WTC11 (cell line): Measurements from ENCODE around the gene NDUFS6. TPM values are rescaled to one million over a fixed set of nuclear protein-coding genes. Genes with fewer than 3 reads are reported as not detected.

Experiments used
- ATAC-seq: fragments of 200-7000 bp; cut with Tn5 transposase; 2 replicates; pipeline ENCODE4 v1.10.0; 2021; ENCODE audit warnings: mild to moderate bottlenecking, moderate library complexity
- CTCF ChIA-PET: fragments of 300-600 bp; sonication (Branson Sonifier 250); formaldehyde crosslinking; loops from one replicate; lab custom pipeline; 2021; ENCODE audit warnings: antibody characterized with exemption; lab: Charles Lee
- POLR2A ChIA-PET: fragments of 350-600 bp; sonication (Branson Sonifier 250); formaldehyde crosslinking; loops from one replicate; lab custom pipeline; 2021; ENCODE audit warnings: antibody characterized with exemption; lab: Charles Lee
- DNase-seq: peaks from one replicate; pipeline ENCODE4 v3.0.0; 2021; ENCODE audit warnings: low spot score
- H3K27ac Mint-ChIP-seq: 2 replicates; pipeline ENCODE4 v1.8.0; 2021; ENCODE audit warnings: mixed read lengths
- H3K27me3 Mint-ChIP-seq: 2 replicates; pipeline ENCODE4 v1.8.0; 2021; ENCODE audit warnings: low read depth, mild to moderate bottlenecking, moderate library complexity, mixed read lengths
- H3K36me3 Mint-ChIP-seq: 2 replicates; pipeline ENCODE4 v1.8.0; 2021; ENCODE audit warnings: mixed read lengths
- H3K4me1 Mint-ChIP-seq: 2 replicates; pipeline ENCODE4 v1.8.0; 2022; ENCODE audit warnings: mixed read lengths
- H3K4me3 Mint-ChIP-seq: 2 replicates; pipeline ENCODE4 v1.8.0; 2021; ENCODE audit warnings: mild to moderate bottlenecking, moderate library complexity, mixed read lengths
- H3K9me3 Mint-ChIP-seq: 2 replicates; pipeline ENCODE4 v1.8.0; 2021; ENCODE audit warnings: mixed read lengths
- ATF1 ChIP-seq: sonication (generic); formaldehyde crosslinking; IDR thresholded peaks from 2 replicates; pipeline ENCODE4 v1.8.1; 2023; ENCODE audit warnings: mild to moderate bottlenecking, moderate library complexity, missing genetic modification reagents
- ELF4 ChIP-seq: sonication (generic); formaldehyde crosslinking; IDR thresholded peaks from 2 replicates; pipeline ENCODE4 v1.8.1; 2022; ENCODE audit warnings: low read depth, mild to moderate bottlenecking, moderate library complexity, missing genetic modification reagents
- EMX1 ChIP-seq: fragments of 250-450 bp; sonication (Bioruptor Pico); IDR thresholded peaks from 2 replicates; pipeline ENCODE4 v1.8.0; 2021; ENCODE audit warnings: mild to moderate bottlenecking
- FOXP1 ChIP-seq: sonication (generic); formaldehyde crosslinking; IDR thresholded peaks from 2 replicates; pipeline ENCODE4 v1.8.0; 2022; ENCODE audit warnings: missing genetic modification reagents, mild to moderate bottlenecking, moderate library complexity, borderline replicate concordance
- MYBL2 ChIP-seq: sonication (generic); formaldehyde crosslinking; IDR thresholded peaks from 2 replicates; pipeline ENCODE4 v1.8.1; 2023; ENCODE audit warnings: mild to moderate bottlenecking, moderate library complexity, missing genetic modification reagents
- NFYB ChIP-seq: sonication (generic); formaldehyde crosslinking; conservative IDR thresholded peaks from 2 replicates; pipeline ENCODE4 v1.8.0; 2022; ENCODE audit warnings: low read depth, missing genetic modification reagents
- NR3C1 ChIP-seq: sonication (generic); formaldehyde crosslinking; conservative IDR thresholded peaks from 2 replicates; pipeline ENCODE4 v1.8.1; 2023; ENCODE audit warnings: low read depth, mild to moderate bottlenecking, missing genetic modification reagents
- PRRX2 ChIP-seq: fragments of 250-450 bp; sonication (Bioruptor Pico); IDR thresholded peaks from 2 replicates; pipeline ENCODE4 v1.8.0; 2021; ENCODE audit warnings: mild to moderate bottlenecking
- ZBTB21 ChIP-seq: sonication (generic); formaldehyde crosslinking; IDR thresholded peaks from 2 replicates; pipeline ENCODE4 v1.8.1; 2023; ENCODE audit warnings: mild to moderate bottlenecking, missing genetic modification reagents, borderline replicate concordance
- ZNF263 ChIP-seq: sonication (generic); formaldehyde crosslinking; IDR thresholded peaks from 2 replicates; pipeline ENCODE4 v1.8.1; 2022; ENCODE audit warnings: low read depth, mild to moderate bottlenecking, moderate library complexity, missing genetic modification reagents
- ZNF396 ChIP-seq: fragments of 250-450 bp; sonication (Bioruptor Pico); IDR thresholded peaks from 2 replicates; pipeline ENCODE4 v1.8.0; 2021; ENCODE audit warnings: mild to moderate bottlenecking, moderate library complexity, borderline replicate concordance
- ZNF671 ChIP-seq: fragments of 250-450 bp; sonication (Bioruptor Pico); IDR thresholded peaks from 2 replicates; pipeline ENCODE4 v1.8.0; 2021; ENCODE audit warnings: mild to moderate bottlenecking
- total RNA-seq: library from RNA; stranded (reverse); gene quantifications from 3 replicates; pipeline ENCODE4 v1.2.3, GENCODE V29; 2021
- TF ChIP-seq, protein P1 (sequence below): fragments of 250-450 bp; sonication (Bioruptor Pico); IDR thresholded peaks from 2 replicates; pipeline ENCODE4 v1.9.0; 2021; ENCODE audit warnings: mild to moderate bottlenecking, borderline replicate concordance
- TF ChIP-seq, protein P2 (sequence below): fragments of 250-450 bp; sonication (Bioruptor Pico); conservative IDR thresholded peaks from 2 replicates; pipeline ENCODE4 v1.9.0; 2021; ENCODE audit warnings: mild to moderate bottlenecking
- TF ChIP-seq, protein P3 (sequence below): sonication (generic); formaldehyde crosslinking; IDR thresholded peaks from 2 replicates; pipeline ENCODE4 v1.8.1; 2022; ENCODE audit warnings: low read depth, missing genetic modification reagents, borderline replicate concordance
- TF ChIP-seq, protein P4 (sequence below): fragments of 250-450 bp; sonication (Bioruptor Pico); IDR thresholded peaks from 2 replicates; pipeline ENCODE4 v1.9.0; 2021; ENCODE audit warnings: moderate library complexity, mild to moderate bottlenecking, inconsistent platforms, borderline replicate concordance

NDUFS6 gene
- total RNA-seq, 1 experiment from 2014 or later: 84.3 TPM

DNA sequence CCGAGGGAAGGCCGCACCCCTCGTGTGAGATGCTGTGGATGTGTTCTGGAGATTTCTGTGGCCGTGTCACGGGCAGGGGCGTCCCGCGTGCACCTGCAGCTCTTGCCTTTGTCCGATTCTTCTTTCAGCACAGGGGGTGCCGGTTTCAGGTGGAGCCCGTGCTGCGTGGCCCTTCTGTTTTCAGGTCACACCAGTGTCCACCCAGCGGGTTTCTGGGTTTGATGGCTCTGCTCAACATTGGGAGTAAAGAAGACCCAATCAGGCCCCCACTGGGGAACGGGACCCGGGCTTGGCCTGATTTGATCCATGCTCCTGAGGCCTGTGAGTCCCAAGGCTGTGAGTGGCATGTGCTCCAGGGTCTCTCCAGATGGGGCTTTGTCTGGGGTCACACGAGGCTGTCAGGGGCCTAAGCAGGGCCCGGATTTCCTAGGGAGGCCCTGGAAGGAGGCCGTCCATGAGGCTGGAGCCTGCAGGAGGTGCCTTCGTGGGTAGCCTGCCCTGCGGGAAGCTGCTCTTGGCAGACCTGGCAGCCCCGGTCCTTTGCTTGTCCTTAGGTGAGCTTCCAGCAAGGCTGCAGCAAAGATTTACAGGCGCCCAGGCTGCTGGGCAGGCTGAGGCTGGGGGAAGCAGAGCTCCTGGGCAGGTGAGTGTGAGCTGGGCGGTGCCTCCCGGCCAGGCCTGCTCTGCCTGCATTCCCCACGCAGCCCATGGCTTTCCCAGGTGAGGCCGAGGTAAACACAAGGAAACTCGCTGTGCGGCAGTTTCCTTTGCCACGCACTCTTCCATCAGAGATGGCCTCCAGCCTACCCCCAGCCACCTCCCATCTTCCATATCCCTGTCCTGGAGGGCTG is 14.4 kb upstream of the NDUFS6 start (continued):
- TF ChIP-seq, protein P1, sequence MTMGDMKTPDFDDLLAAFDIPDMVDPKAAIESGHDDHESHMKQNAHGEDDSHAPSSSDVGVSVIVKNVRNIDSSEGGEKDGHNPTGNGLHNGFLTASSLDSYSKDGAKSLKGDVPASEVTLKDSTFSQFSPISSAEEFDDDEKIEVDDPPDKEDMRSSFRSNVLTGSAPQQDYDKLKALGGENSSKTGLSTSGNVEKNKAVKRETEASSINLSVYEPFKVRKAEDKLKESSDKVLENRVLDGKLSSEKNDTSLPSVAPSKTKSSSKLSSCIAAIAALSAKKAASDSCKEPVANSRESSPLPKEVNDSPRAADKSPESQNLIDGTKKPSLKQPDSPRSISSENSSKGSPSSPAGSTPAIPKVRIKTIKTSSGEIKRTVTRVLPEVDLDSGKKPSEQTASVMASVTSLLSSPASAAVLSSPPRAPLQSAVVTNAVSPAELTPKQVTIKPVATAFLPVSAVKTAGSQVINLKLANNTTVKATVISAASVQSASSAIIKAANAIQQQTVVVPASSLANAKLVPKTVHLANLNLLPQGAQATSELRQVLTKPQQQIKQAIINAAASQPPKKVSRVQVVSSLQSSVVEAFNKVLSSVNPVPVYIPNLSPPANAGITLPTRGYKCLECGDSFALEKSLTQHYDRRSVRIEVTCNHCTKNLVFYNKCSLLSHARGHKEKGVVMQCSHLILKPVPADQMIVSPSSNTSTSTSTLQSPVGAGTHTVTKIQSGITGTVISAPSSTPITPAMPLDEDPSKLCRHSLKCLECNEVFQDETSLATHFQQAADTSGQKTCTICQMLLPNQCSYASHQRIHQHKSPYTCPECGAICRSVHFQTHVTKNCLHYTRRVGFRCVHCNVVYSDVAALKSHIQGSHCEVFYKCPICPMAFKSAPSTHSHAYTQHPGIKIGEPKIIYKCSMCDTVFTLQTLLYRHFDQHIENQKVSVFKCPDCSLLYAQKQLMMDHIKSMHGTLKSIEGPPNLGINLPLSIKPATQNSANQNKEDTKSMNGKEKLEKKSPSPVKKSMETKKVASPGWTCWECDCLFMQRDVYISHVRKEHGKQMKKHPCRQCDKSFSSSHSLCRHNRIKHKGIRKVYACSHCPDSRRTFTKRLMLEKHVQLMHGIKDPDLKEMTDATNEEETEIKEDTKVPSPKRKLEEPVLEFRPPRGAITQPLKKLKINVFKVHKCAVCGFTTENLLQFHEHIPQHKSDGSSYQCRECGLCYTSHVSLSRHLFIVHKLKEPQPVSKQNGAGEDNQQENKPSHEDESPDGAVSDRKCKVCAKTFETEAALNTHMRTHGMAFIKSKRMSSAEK (CRISPR knock-in tag): no peak
- TF ChIP-seq, protein P2, sequence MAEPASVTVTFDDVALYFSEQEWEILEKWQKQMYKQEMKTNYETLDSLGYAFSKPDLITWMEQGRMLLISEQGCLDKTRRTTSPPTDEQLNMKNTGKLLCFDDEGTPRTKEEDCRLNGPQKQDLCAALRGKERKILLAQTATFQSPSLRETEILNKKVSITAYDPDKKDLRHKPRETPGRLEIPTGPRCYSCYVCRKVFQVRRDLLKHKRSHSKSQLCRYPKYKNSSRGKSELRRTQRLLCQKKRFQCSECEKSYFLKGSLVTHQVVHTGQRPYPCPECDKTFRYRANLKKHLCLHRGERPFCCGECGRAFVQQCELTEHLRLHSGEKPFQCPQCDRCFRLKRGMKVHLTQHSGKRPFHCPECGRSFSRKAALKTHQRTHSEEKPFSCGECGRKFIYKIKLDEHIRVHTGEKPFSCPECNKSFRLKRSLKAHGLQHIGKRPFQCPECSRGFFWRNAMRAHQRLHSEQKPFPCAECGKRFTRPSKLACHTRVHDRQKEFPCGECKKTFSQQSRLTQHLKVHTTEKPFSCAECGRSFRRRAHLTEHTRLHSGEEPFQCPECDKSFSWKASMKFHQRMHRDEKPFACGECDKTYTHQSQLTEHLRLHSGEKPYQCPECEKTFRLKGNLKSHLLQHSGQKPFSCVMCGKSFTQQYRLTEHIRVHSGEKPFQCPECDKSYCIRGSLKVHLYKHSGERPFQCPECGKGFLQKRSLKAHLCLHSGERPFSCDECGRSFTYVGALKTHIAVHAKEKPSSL (CRISPR knock-in tag): no peak
- TF ChIP-seq NFYB (no peak), EMX1 (CRISPR knock-in tag) (no peak), ZBTB21 (CRISPR knock-in tag) (no peak)

DNA sequence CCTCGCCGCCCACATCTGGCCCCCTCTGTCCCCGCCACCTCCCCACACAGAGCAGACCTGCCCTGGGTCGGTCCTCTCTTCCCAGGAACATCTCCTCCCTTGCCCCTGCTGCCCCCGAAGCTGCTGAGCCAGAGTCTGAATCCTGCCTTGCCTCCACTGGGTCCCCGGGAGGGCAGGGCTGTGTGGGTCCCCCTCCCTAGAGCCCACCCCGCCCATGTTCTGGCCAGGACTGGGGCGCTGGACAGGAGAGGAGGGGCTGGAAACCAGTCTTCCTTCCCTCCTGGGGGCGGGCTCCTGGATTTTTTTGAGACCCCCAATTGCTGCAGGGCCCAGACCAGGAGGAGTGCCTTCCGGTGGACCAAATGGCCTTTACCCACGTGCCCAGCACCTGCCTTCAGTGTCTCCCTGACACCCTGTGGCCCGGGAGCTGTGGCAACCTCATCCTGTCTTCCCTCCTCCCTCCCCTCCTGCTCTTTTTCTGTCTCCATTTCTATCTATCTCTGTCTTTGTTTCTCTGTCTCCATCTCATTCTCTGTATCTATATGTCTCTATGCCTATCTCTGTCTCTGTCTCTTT is 13.6 kb upstream of the NDUFS6 start:
- TF ChIP-seq MYBL2 (CRISPR knock-in tag) (no peak), ZNF671 (no peak), ATF1 (CRISPR knock-in tag) (no peak)
- TF ChIP-seq, protein P3, sequence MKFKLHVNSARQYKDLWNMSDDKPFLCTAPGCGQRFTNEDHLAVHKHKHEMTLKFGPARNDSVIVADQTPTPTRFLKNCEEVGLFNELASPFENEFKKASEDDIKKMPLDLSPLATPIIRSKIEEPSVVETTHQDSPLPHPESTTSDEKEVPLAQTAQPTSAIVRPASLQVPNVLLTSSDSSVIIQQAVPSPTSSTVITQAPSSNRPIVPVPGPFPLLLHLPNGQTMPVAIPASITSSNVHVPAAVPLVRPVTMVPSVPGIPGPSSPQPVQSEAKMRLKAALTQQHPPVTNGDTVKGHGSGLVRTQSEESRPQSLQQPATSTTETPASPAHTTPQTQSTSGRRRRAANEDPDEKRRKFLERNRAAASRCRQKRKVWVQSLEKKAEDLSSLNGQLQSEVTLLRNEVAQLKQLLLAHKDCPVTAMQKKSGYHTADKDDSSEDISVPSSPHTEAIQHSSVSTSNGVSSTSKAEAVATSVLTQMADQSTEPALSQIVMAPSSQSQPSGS (CRISPR knock-in tag): no peak
- CTCF ChIA-PET: no interaction called here
- no peak overlapping the region for H3K4me3 Mint-ChIP-seq
- H3K36me3 Mint-ChIP-seq: no peaks in the 10 kb centered on the region
- ATAC-seq (no peak), DNase-seq (peak; percentile 10)
- peaks cover 28% of the 10 kb centered on the region for H3K4me1 Mint-ChIP-seq
- no peaks in the 10 kb centered on the region for H3K9me3 Mint-ChIP-seq
- POLR2A ChIA-PET: no interaction called here
- H3K27ac Mint-ChIP-seq: no peak overlapping the region
- H3K27me3 Mint-ChIP-seq: no peaks in the 10 kb centered on the region

DNA sequence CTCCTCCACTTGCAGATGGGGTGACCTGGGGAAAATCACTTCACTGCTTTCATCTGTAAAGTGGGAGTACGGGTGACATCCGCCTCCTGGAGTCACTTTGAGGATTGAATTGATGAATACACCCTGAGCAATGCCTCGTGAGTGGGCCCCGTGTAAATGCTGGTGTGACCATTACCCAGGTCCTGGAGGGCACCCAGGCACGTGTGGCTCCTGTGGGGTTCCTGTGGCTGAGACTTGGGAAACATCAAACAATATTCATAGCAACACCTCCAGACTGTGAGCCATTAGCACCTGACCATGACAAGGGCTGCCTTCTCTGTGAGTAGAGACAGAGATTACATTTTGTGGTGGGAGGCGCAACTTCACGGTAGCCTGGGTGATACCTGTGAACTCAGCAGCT is 13.0 kb upstream of the NDUFS6 start:
- ATAC-seq (no peak), DNase-seq (no peak)
- POLR2A ChIA-PET: no interaction called here
- Mint-ChIP-seq H3K9me3 (no peaks in the 10 kb centered on the region), H3K4me3 (no peak overlapping the region), H3K36me3 (no peaks in the 10 kb centered on the region), H3K27me3 (no peaks in the 10 kb centered on the region), H3K4me1 (peaks cover 32% of the 10 kb centered on the region), H3K27ac (no peak overlapping the region)
- CTCF ChIA-PET: interaction anchor here (1.0 kb wide), 1 partner anchor 25 kb away, joined by 4 read pairs; no protein-coding TSS in a partner anchor
- TF ChIP-seq, protein P4, sequence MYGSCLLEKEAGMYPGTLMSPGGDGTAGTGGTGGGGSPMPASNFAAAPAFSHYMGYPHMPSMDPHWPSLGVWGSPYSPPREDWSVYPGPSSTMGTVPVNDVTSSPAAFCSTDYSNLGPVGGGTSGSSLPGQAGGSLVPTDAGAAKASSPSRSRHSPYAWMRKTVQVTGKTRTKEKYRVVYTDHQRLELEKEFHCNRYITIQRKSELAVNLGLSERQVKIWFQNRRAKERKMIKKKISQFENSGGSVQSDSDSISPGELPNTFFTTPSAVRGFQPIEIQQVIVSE (CRISPR knock-in tag): no peak
- TF ChIP-seq ZNF263 (CRISPR knock-in tag) (no peak), NR3C1 (CRISPR knock-in tag) (no peak), ZNF396 (CRISPR knock-in tag) (no peak), FOXP1 (no peak), PRRX2 (CRISPR knock-in tag) (no peak), ELF4 (CRISPR knock-in tag) (no peak)
- TF ChIP-seq, protein P1 (CRISPR knock-in tag): no peak
